NCI-H1694 treated with DMSO at 0.1 percent for 48 hours (cell line): ENCODE data around the gene KCNK2.
A peak's percentile ranks its signal among the peaks of the same experiment; 100 is the strongest.

Source experiments
- DNase-seq: peaks from one replicate; lab custom pipeline; 2025; lab: John Stamatoyannopoulos, UW

Gene KCNK2, protein sequence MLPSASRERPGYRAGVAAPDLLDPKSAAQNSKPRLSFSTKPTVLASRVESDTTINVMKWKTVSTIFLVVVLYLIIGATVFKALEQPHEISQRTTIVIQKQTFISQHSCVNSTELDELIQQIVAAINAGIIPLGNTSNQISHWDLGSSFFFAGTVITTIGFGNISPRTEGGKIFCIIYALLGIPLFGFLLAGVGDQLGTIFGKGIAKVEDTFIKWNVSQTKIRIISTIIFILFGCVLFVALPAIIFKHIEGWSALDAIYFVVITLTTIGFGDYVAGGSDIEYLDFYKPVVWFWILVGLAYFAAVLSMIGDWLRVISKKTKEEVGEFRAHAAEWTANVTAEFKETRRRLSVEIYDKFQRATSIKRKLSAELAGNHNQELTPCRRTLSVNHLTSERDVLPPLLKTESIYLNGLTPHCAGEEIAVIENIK

DNA sequence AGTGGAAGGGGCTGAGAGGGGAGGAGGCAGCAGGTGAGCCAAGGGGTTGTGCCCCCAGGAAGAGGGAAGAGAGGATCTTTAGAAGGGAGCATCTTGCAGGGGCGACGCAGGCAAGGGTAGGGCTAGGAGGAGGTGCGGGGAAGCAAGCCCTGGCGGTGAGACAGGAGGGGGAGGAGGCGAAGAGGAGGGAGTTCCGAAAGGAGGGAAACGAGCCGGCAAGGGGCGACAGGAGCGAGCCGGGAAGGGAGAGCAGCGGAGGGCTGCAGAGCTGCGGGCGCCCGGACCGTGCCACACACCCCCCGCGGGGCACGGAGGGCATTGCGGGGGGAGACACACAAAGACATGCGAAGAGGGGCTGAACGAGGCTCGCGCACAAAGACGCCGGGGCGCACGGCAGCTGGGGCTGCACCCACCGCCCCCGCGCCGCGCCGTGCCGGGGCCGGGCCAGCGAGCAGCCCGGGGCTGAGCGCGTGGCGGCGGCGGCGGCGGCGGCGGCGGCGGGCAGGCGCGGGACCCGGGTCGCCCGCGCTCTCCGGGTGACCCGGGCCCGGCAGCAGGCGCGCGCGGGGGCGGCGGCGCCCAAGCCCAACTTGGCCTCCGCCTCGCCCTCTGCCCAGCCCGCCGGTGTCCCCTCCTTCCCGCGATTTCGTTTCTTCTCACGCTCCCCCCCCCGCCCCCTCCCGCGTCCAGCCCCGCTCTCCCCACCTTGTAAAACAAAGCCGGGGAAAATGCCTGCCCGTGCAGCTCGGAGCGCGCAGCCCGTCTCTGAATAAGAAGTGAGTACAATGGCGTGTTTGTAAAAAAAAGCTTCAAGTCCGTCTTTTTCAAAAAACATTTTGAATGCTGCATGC lies at the start of gene KCNK2:
TSS of gene KCNK2 (plus strand) at position 206 of the 851 bp plus-strand sequence. CDS start 649 bp downstream, outside the sequence.
- peak; percentile 17 for DNase-seq

GRCh38 chr1:215032911-215033526 lies 49.5 kb upstream of the KCNK2 start:
- DNase-seq, result no peak

GRCh38 chr1:215040190-215040589 lies 42.3 kb upstream of the KCNK2 start:
- no peak for DNase-seq

DNA sequence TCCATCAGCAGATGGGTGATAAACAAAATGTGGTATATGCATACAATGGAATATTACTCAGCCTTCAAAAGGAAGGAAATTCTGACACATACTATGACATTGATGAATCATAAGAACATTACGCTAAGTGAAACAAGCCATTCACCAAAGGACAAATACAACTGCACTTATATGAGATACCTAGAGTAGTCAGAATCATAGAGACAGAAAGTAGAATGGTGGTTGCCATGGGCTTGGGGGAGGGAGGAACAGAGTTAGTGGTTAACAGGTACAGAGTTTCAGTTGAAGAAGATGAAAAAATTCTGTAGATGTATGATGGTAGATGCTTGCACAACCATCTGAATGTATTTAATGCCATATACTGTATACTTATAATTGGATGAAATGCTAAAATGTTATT lies 39.1 kb upstream of the KCNK2 start:
- DNase-seq, result no peak

GRCh38 chr1:215044151-215044550 lies 38.4 kb upstream of the KCNK2 start:
- no peak for DNase-seq

DNA sequence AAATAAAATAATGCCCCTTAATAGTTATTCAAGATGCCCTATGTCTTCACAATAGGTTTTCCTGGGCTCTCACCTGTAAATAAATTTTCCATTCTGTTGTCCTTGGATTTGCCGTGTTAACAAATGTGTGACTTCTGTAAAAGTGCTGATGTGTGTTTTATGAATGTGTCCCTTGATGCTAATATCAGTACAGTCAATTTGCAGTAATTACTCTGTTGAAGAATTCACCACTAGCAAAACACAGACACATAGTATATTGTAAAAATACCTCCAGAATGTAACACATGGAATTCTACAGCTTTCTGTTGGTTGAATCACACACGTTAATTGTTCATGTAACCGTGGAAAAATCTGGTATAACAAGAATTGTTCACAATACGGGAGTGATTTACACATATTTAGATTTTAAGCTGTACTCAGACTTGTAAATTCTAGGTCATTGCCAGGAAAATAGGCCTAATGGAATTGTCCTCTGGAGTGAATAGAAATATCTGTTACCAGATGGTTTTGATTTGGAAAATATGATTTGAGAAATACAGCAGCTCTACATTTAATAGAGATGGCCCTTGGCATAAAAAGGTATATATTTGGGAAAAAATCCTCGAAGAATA lies 36.7 kb upstream of the KCNK2 start:
- DNase-seq, result no peak

DNA sequence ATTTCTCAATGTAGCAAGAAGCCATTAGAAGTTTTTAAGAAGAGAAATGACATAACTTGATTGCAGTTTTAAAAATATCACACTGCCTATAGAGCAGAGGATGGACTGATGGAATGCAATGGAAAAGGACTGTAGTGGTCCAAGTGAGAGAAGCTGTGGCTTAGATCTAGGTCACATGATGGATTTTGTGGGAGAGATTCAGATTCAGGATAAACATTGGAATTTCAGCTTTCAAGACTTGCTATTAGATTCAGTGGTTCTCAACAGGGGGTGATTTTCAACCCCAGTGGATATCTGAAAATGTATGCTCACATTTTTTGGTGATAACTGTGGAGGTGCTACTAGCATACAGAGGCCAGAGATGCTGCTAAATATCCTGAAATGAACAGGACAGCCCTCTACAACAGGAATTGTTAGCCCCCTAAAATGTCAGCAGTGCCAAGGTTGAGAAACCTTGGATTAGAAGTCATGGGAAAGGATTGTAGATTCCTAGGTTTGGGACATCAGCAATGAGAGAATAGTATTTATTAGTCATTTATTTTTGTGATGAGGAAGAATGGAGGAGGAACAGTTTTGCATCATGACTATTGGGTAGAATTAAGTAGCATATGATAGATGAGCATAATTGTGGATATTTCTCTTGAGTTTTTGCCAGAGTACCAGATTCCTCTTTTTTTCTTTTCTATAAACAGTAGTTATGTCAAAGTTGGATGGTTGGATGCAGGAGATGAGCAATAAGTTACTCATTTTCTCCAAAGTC lies 30.1 kb upstream of the KCNK2 start:
- DNase-seq, result no peak

- DNase-seq, result no peak
Measured at GRCh38 chr1:215054266-215054665, 28.3 kb upstream of the KCNK2 start.

- no peak for DNase-seq
Measured at GRCh38 chr1:215055281-215055935, 27.1 kb upstream of the KCNK2 start.

DNA sequence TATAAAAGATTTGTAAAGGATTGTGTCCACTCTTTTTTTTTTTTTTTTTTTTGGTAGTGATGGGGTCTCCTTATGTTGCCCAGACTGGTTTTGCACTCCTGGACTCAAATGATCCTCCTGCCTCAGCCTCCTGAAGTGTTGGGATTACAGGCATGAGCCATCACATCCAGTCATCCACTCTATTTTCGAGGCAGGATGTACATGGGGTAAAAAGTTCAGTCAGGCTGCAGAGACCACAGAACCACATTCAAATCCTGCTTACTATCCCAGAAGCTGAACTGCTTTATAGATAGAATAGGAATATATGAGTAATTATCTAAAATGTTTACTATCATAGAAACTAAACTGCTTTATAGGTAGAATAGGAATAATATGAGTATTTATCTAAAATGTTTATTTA lies 26.0 kb upstream of the KCNK2 start:
- no peak for DNase-seq

GRCh38 chr1:215059947-215060346 lies 22.6 kb upstream of the KCNK2 start:
- DNase-seq, result no peak

GRCh38 chr1:215064327-215064726 lies 18.2 kb upstream of the KCNK2 start:
- DNase-seq, result no peak

GRCh38 chr1:215071078-215071477 lies 11.5 kb upstream of the KCNK2 start:
- no peak for DNase-seq

- no peak for DNase-seq
Measured at GRCh38 chr1:215076322-215076721, 6.2 kb upstream of the KCNK2 start.

GRCh38 chr1:215079456-215079855 lies 3.1 kb upstream of the KCNK2 start:
- peak; percentile 23 for DNase-seq

- no peak for DNase-seq
Measured at GRCh38 chr1:215081661-215082531, 641 bp upstream of the KCNK2 start.

GRCh38 chr1:215083383-215083961 lies 935 bp downstream of the KCNK2 start:
- DNase-seq, result peak; percentile 32

DNA sequence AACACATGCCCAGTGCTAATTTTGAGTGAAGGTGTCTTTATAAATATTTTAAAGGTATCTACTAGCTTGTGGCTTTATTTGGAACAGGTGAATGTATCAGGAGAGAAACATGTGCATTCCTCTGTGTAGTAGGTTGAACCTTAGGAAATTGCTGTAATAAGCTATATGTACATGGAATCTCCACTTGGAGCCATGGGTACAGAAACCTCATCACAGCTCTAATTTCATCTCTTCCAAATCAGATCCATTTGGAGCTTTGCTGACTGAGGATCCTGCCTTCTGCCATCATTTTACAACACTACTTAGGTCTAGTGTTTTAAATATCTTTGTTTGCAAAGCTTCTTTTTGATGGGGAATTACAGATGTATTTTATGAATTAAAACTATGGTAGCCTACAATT lies 2.1 kb downstream of the KCNK2 start:
- DNase-seq, result no peak

DNA sequence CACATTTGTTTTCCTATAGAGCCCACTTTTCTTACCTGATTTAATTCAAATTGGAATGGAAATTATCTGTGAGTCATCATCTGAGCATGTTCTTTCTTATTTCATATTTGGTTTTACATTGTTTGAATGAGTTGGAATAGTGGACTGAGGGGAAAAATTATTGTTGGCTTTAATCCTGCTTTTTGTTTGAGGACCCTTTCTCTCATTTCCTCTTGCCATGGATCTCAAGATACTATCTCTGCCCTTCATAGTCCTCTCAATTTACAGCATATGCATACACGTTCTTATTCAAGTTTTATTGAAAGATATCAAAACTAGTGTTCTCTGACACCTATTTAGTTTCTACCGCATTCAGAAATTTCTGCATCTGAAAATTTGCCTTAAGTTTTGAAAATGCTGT lies 5.1 kb downstream of the KCNK2 start:
- DNase-seq, result no peak

- DNase-seq, result no peak
Measured at GRCh38 chr1:215094381-215094780, 11.8 kb downstream of the KCNK2 start.
